Neural cell (in vitro differentiated cells): ENCODE measurements around the gene TPST1. TPM values are rescaled to one million over a fixed set of nuclear protein-coding genes. Genes with fewer than 3 reads are reported as not detected.

Experiments
- H2AFZ ChIP-seq: fragments of 200-600, 300-800 bp; sonication (generic), shearing (Covaris generic); 2 replicates; pipeline ENCODE4 v1.6.0; 2014; ENCODE audit warnings: low read depth, mild to moderate bottlenecking, antibody characterized with exemption, low read length, moderate library complexity
- H3F3A ChIP-seq: fragments of 200-600 bp; shearing (Covaris generic); 2 replicates; pipeline ENCODE4 v1.6.1; 2016; ENCODE audit warnings: mild to moderate bottlenecking, moderate library complexity, mixed read lengths, antibody characterized with exemption, low read length; ENCODE audit not compliant: insufficient read depth, poor library complexity, severe bottlenecking
- H3K27ac ChIP-seq: fragments of 200-600, 300-800 bp; sonication (generic), shearing (Covaris generic); 2 replicates; pipeline ENCODE4 v1.5.1; 2014; ENCODE audit warnings: mild to moderate bottlenecking, low read length, moderate library complexity
- H3K27me3 ChIP-seq: fragments of 300-800, 200-600 bp; sonication (generic), shearing (Covaris generic); 2 replicates; pipeline ENCODE4 v1.6.0; 2014; ENCODE audit warnings: mild to moderate bottlenecking, low read depth, low read length, moderate library complexity; ENCODE audit not compliant: insufficient read depth
- H3K36me3 ChIP-seq: fragments of 300-800, 200-600 bp; sonication (generic), shearing (Covaris generic); 2 replicates; pipeline ENCODE4 v1.5.1; 2014; ENCODE audit warnings: mild to moderate bottlenecking, antibody characterized with exemption, low read length, moderate library complexity; ENCODE audit not compliant: insufficient read depth
- H3K4me2 ChIP-seq: fragments of 300-800, 200-600 bp; sonication (generic), shearing (Covaris generic); 2 replicates; pipeline ENCODE4 v1.6.0; 2014; ENCODE audit warnings: mild to moderate bottlenecking, low read length
- H3K4me3 ChIP-seq: fragments of 300-800, 200-600 bp; sonication (generic), shearing (Covaris generic); 2 replicates; pipeline ENCODE4 v1.5.1; 2014; ENCODE audit warnings: mild to moderate bottlenecking, low read length, moderate library complexity
- H3K79me2 ChIP-seq: fragments of 200-600 bp; shearing (Covaris generic); replicated peaks from 2 replicates; pipeline ENCODE4 v1.6.0; 2014; ENCODE audit warnings: mild to moderate bottlenecking, low read length, moderate library complexity; ENCODE audit not compliant: insufficient read depth
- H3K9ac ChIP-seq: fragments of 300-800, 200-600 bp; sonication (generic), shearing (Covaris generic); 2 replicates; pipeline ENCODE4 v1.6.1; 2016; ENCODE audit warnings: mild to moderate bottlenecking, low read length, mixed read lengths
- H3K9me2 ChIP-seq: fragments of 200-600 bp; shearing (Covaris generic); 2 replicates; pipeline ENCODE4 v1.6.1; 2016; ENCODE audit warnings: mild to moderate bottlenecking, low read length, mixed read lengths; ENCODE audit not compliant: insufficient read depth
- H3K9me3 ChIP-seq: fragments of 200-600, 300-800 bp; sonication (generic), shearing (Covaris generic); 2 replicates; pipeline ENCODE4 v1.6.1; 2016; ENCODE audit warnings: mild to moderate bottlenecking, mixed run types, low read length, moderate library complexity, mixed read lengths
- H4K20me1 ChIP-seq: fragments of 200-600 bp; shearing (Covaris generic); 2 replicates; pipeline ENCODE4 v1.6.1; 2016; ENCODE audit warnings: mild to moderate bottlenecking, mixed run types; ENCODE audit not compliant: insufficient read depth
- CTCF ChIP-seq: fragments of 450-650 bp; IDR thresholded peaks from 2 replicates; pipeline ENCODE4 v1.5.1; 2014; ENCODE audit warnings: antibody characterized with exemption, mild to moderate bottlenecking, moderate library complexity; ENCODE audit not compliant: poor library complexity, severe bottlenecking
- EP300 ChIP-seq: fragments of 450-650 bp; conservative IDR thresholded peaks from 2 replicates; pipeline ENCODE4 v1.6.1; 2014; ENCODE audit warnings: antibody characterized with exemption, mild to moderate bottlenecking, moderate library complexity; ENCODE audit not compliant: poor library complexity, severe bottlenecking
- EZH2 ChIP-seq: fragments of 200-600, 300-800 bp; shearing (Covaris generic), sonication (generic); IDR thresholded peaks from 2 replicates; pipeline ENCODE4 v1.6.1; 2014; ENCODE audit warnings: antibody characterized with exemption, low read length, borderline replicate concordance, mild to moderate bottlenecking; ENCODE audit not compliant: insufficient read depth, poor library complexity, severe bottlenecking
- MXI1 ChIP-seq: fragments of 450-650 bp; conservative IDR thresholded peaks from 2 replicates; pipeline ENCODE4 v1.6.1; 2014; ENCODE audit warnings: antibody characterized with exemption, mild to moderate bottlenecking; ENCODE audit not compliant: poor library complexity, severe bottlenecking
- POLR2AphosphoS5 ChIP-seq: IDR thresholded peaks from 2 replicates; pipeline ENCODE4 v1.6.1; 2012
- RAD21 ChIP-seq: fragments of 450-650 bp; conservative IDR thresholded peaks from 2 replicates; pipeline ENCODE4 v1.6.1; 2014; ENCODE audit warnings: antibody characterized with exemption, mild to moderate bottlenecking, moderate library complexity
- REST ChIP-seq: IDR thresholded peaks from 2 replicates; pipeline ENCODE4 v1.6.1; 2012; ENCODE audit warnings: borderline replicate concordance
- SMC3 ChIP-seq: fragments of 450-650 bp; conservative IDR thresholded peaks from 2 replicates; pipeline ENCODE4 v1.6.1; 2014; ENCODE audit warnings: antibody characterized with exemption, mild to moderate bottlenecking, moderate library complexity; ENCODE audit not compliant: poor library complexity
- TAF1 ChIP-seq: IDR thresholded peaks from 2 replicates; pipeline ENCODE4 v1.6.1; 2012; ENCODE audit warnings: low read depth
- polyA plus RNA-seq: library from polyadenylated mRNA; depleted of rRNA; stranded (reverse); fragments of >200 nt; gene quantifications from 2 replicates; pipeline ENCODE4 v1.2.3, GENCODE V29; 2014

The TPST1 gene
- polyA plus RNA-seq, 1 donor from 2014 or later, result 58.5 TPM

- H3K27ac ChIP-seq, result no peak overlapping the region
- no peaks in the 10 kb centered on the region for H3K79me2 ChIP-seq
- no peak overlapping the region for H3K4me2 ChIP-seq
- H3K9me2 ChIP-seq, result no peaks in the 10 kb centered on the region
- H2AFZ ChIP-seq, result no peak overlapping the region
- H3K9me3 ChIP-seq, result no peaks in the 10 kb centered on the region
- H3K4me3 ChIP-seq, result no peak overlapping the region
- H4K20me1 ChIP-seq, result no peaks in the 10 kb centered on the region
- no peaks in the 10 kb centered on the region for H3F3A ChIP-seq
- no peak for TF ChIP-seq TAF1
- TF ChIP-seq EP300, result no peak
- TF ChIP-seq EZH2, result no peak
- no peak for TF ChIP-seq MXI1
- no peak for TF ChIP-seq RAD21
- no peak for TF ChIP-seq REST
- TF ChIP-seq POLR2AphosphoS5, result no peak
- TF ChIP-seq SMC3, result no peak
- no peak for TF ChIP-seq CTCF
- no peak overlapping the region for H3K9ac ChIP-seq
- H3K27me3 ChIP-seq, result no peaks in the 10 kb centered on the region
- no peaks in the 10 kb centered on the region for H3K36me3 ChIP-seq
Measured at GRCh38 chr7:66182920-66183319, 22.2 kb upstream of the TPST1 start.

GRCh38 chr7:66183700-66184099 lies 21.4 kb upstream of the TPST1 start:
- Histone ChIP-seq H4K20me1 (no peaks in the 10 kb centered on the region), H3K27me3 (no peaks in the 10 kb centered on the region), H3K27ac (no peak overlapping the region), H3K4me2 (no peak overlapping the region), H3K9me2 (no peaks in the 10 kb centered on the region), H3K79me2 (no peaks in the 10 kb centered on the region), H3K9me3 (no peaks in the 10 kb centered on the region), H3K9ac (no peak overlapping the region), H3K36me3 (no peaks in the 10 kb centered on the region), H3K4me3 (no peak overlapping the region), H2AFZ (no peak overlapping the region), H3F3A (no peaks in the 10 kb centered on the region)
- TF ChIP-seq MXI1 (no peak), EZH2 (no peak), RAD21 (no peak)
